Measurements from ENCODE around the gene C6orf89.

DNA sequence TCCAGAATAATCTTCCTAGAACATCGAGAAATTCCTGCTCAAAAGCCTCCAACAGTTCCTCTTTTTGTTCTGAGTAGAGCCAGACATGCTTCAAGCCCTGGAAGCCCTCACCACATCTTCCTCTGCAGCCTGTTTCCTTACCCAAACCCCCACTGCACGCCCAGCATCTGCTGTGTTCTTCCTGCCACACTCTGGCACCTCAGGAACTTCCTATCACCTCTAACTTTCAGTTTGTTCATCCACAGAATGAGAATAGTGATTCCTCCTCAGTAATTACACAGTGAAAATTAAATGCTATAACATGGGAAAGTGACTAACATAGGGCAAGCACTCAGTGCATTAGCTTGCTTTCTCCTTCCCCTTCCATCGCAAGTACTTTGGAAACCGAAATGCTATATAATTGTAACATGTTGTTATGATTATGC is 26.3 kb downstream of the C6orf89 start:
- TF ChIP-seq ZNF121 (CRISPR knock-in tag; IDR thresholded peaks at IDR 0.05), result no peak
- TF ChIP-seq, protein P1, sequence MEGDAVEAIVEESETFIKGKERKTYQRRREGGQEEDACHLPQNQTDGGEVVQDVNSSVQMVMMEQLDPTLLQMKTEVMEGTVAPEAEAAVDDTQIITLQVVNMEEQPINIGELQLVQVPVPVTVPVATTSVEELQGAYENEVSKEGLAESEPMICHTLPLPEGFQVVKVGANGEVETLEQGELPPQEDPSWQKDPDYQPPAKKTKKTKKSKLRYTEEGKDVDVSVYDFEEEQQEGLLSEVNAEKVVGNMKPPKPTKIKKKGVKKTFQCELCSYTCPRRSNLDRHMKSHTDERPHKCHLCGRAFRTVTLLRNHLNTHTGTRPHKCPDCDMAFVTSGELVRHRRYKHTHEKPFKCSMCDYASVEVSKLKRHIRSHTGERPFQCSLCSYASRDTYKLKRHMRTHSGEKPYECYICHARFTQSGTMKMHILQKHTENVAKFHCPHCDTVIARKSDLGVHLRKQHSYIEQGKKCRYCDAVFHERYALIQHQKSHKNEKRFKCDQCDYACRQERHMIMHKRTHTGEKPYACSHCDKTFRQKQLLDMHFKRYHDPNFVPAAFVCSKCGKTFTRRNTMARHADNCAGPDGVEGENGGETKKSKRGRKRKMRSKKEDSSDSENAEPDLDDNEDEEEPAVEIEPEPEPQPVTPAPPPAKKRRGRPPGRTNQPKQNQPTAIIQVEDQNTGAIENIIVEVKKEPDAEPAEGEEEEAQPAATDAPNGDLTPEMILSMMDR (IDR thresholded peaks at IDR 0.05), result no peak
- TF ChIP-seq, protein P2, sequence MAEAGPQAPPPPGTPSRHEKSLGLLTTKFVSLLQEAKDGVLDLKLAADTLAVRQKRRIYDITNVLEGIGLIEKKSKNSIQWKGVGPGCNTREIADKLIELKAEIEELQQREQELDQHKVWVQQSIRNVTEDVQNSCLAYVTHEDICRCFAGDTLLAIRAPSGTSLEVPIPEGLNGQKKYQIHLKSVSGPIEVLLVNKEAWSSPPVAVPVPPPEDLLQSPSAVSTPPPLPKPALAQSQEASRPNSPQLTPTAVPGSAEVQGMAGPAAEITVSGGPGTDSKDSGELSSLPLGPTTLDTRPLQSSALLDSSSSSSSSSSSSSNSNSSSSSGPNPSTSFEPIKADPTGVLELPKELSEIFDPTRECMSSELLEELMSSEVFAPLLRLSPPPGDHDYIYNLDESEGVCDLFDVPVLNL (CRISPR knock-in tag; IDR thresholded peaks at IDR 0.05; ENCODE audit: borderline replicate concordance, low read depth), result no peak
- TF ChIP-seq, protein P3, sequence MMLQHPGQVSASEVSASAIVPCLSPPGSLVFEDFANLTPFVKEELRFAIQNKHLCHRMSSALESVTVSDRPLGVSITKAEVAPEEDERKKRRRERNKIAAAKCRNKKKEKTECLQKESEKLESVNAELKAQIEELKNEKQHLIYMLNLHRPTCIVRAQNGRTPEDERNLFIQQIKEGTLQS (CRISPR knock-in tag; conservative IDR thresholded peaks at IDR 0.05), result no peak
- TF ChIP-seq, protein P4, sequence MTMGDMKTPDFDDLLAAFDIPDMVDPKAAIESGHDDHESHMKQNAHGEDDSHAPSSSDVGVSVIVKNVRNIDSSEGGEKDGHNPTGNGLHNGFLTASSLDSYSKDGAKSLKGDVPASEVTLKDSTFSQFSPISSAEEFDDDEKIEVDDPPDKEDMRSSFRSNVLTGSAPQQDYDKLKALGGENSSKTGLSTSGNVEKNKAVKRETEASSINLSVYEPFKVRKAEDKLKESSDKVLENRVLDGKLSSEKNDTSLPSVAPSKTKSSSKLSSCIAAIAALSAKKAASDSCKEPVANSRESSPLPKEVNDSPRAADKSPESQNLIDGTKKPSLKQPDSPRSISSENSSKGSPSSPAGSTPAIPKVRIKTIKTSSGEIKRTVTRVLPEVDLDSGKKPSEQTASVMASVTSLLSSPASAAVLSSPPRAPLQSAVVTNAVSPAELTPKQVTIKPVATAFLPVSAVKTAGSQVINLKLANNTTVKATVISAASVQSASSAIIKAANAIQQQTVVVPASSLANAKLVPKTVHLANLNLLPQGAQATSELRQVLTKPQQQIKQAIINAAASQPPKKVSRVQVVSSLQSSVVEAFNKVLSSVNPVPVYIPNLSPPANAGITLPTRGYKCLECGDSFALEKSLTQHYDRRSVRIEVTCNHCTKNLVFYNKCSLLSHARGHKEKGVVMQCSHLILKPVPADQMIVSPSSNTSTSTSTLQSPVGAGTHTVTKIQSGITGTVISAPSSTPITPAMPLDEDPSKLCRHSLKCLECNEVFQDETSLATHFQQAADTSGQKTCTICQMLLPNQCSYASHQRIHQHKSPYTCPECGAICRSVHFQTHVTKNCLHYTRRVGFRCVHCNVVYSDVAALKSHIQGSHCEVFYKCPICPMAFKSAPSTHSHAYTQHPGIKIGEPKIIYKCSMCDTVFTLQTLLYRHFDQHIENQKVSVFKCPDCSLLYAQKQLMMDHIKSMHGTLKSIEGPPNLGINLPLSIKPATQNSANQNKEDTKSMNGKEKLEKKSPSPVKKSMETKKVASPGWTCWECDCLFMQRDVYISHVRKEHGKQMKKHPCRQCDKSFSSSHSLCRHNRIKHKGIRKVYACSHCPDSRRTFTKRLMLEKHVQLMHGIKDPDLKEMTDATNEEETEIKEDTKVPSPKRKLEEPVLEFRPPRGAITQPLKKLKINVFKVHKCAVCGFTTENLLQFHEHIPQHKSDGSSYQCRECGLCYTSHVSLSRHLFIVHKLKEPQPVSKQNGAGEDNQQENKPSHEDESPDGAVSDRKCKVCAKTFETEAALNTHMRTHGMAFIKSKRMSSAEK (CRISPR knock-in tag; IDR thresholded peaks at IDR 0.05; ENCODE audit: borderline replicate concordance), result no peak
- TF ChIP-seq SOX15 (CRISPR knock-in tag; IDR thresholded peaks at IDR 0.05), result no peak

Measured in WTC11 (cell line).